NB4 (cell line): ENCODE data around the gene RASGEF1C.

Experiments
- POLR2A ChIP-seq: IDR thresholded peaks from 2 replicates; pipeline ENCODE4 v1.6.1; 2011; ENCODE audit warnings: mild to moderate bottlenecking; ENCODE audit not compliant: insufficient read length; ENCODE audit errors: extremely low read depth
- TF ChIP-seq, protein P1 (sequence below): IDR thresholded peaks from one replicate; pipeline ENCODE4 v1.5.1; 2012; ENCODE audit warnings: low read depth, low read length
- TF ChIP-seq, protein P2 (sequence below): IDR thresholded peaks from 2 replicates; pipeline ENCODE4 v1.6.1; 2011; ENCODE audit warnings: low read depth, low read length

DNA sequence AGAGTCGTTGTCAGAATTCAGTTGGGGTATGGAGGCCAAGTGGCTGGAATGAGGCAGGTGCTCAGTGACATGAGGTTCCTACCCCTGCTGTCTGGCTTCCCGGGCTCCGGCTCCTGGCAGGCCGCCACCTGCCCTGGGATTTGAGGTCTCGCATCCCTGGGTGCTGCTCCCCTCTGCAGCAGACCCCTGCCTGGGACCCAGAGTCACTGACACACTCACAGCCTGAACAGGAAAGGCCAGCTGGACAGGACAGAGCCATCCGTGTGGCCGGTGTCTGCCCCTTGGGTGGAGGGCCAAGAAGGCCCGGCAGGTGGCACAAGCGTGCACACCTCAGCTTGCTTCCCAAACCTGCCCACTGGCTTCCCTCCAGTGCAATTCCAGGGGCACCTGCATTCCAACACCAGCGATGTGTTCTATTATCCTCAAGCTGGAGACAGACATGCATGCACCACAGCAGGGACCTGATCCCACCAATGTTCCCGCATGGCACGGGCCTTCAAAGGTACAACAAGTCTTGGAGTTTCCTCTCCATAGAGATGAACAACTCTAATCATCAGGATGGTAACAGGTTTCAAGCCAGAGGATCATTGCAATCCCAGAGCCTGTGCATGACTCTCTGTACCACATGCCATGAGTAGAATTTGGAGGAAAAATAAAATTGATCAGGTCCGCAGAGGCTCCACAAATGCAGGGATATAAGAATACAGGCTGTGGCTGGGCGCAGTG, 91.8 kb downstream of the RASGEF1C start:
- TF ChIP-seq POLR2A, result no peak
- TF ChIP-seq, protein P1, sequence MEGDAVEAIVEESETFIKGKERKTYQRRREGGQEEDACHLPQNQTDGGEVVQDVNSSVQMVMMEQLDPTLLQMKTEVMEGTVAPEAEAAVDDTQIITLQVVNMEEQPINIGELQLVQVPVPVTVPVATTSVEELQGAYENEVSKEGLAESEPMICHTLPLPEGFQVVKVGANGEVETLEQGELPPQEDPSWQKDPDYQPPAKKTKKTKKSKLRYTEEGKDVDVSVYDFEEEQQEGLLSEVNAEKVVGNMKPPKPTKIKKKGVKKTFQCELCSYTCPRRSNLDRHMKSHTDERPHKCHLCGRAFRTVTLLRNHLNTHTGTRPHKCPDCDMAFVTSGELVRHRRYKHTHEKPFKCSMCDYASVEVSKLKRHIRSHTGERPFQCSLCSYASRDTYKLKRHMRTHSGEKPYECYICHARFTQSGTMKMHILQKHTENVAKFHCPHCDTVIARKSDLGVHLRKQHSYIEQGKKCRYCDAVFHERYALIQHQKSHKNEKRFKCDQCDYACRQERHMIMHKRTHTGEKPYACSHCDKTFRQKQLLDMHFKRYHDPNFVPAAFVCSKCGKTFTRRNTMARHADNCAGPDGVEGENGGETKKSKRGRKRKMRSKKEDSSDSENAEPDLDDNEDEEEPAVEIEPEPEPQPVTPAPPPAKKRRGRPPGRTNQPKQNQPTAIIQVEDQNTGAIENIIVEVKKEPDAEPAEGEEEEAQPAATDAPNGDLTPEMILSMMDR, result no peak
- TF ChIP-seq, protein P2, sequence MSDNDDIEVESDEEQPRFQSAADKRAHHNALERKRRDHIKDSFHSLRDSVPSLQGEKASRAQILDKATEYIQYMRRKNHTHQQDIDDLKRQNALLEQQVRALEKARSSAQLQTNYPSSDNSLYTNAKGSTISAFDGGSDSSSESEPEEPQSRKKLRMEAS, result no peak
